Gastrocnemius medialis (tissue), 4 donors: ENCODE data around the gene ZNF878. TPM values are rescaled to one million over a fixed set of nuclear protein-coding genes. Genes with fewer than 3 reads are reported as not detected.

Experiments used
- ATAC-seq, 2 donors: fragments of 150-250 bp; one replicate each; pipeline ENCODE4 v1.9.1; 2016
- DNase-seq, 2 donors: peaks; one replicate each; pipeline ENCODE4 v3.0.0-alpha.2; 2019
- H3K27ac ChIP-seq, 4 donors: fragments of 200-600 bp; sonication (generic); 1 replicate in 1 of 4; 2 replicates in 3 of 4; pipeline ENCODE4 v1.5.1; 2016 to 2018; ENCODE audit warnings: mild to moderate bottlenecking in 2 of 4, moderate library complexity in 1 of 4
- H3K27me3 ChIP-seq, 3 donors: fragments of 200-600 bp; sonication (generic) in 2 of 3; 1 replicate in 1 of 3; 2 replicates in 2 of 3; pipeline versions ENCODE4 v1.5.1 to v1.6.0; 2016 to 2019; ENCODE audit warnings: mild to moderate bottlenecking in 1 of 3, moderate library complexity in 1 of 3
- H3K36me3 ChIP-seq, 2 donors: fragments of 200-600 bp; sonication (generic) in 1 of 2; one replicate each; pipeline ENCODE4 v1.5.1; 2017 to 2018
- H3K4me1 ChIP-seq, 2 donors: fragments of 200-600 bp; sonication (generic) in 1 of 2; one replicate each; pipeline ENCODE4 v1.5.1; 2016 to 2017; ENCODE audit warnings: mild to moderate bottlenecking in 2 of 2
- H3K4me3 ChIP-seq, 4 donors: fragments of 200-600 bp; sonication (generic) in 3 of 4; 1 replicate in 1 of 4; 2 replicates in 3 of 4; pipeline ENCODE4 v1.5.1; 2016 to 2019; ENCODE audit warnings: mild to moderate bottlenecking in 2 of 4
- H3K9me3 ChIP-seq, 3 donors: fragments of 200-600 bp; sonication (generic) in 2 of 3; 1 replicate in 1 of 3; 2 replicates in 2 of 3; pipeline ENCODE4 v1.5.1; 2016 to 2019
- CTCF ChIP-seq, 5 experiments: fragments of 450-650 bp in 3 of 5; fragments of 200-600 bp in 2 of 5; sonication (generic) in 2 of 5; IDR thresholded peaks in 4 of 5; conservative IDR thresholded peaks in 1 of 5; 1 replicate in 4 of 5; 2 replicates in 1 of 5; pipeline ENCODE4 v1.5.1; 2016 to 2019; ENCODE audit warnings: antibody characterized with exemption in 5 of 5, mild to moderate bottlenecking in 3 of 5, moderate library complexity in 3 of 5
- POLR2A ChIP-seq, 2 donors: fragments of 450-650 bp; IDR thresholded peaks; one replicate each; pipeline ENCODE4 v1.6.1; 2017; ENCODE audit warnings: antibody characterized with exemption in 2 of 2, mild to moderate bottlenecking in 2 of 2, moderate library complexity in 2 of 2
- in situ Hi-C, 4 donors: fragments of 200-750 bp; cut with MboI; loops; one replicate each; pipeline versions ENCODE4 v1.15.0 to v1.8.0; 2017; ENCODE audit warnings: low sequenced_read_pairs in 4 of 4
- intact Hi-C: fragments of 100-400 bp; cut with DNase I; formaldehyde crosslinking; loops from one replicate; pipeline ENCODE4 v1.15.1; 2023; ENCODE audit warnings: low total_unique reads
- total RNA-seq, 4 donors: library from RNA; depleted of rRNA; stranded (reverse); fragments of >200 nt; gene quantifications; one replicate each; pipeline versions ENCODE4 v1.1.0 to v1.2.3, GENCODE V29; 2016

ZNF878 gene
- total RNA-seq, result not detected

GRCh38 chr19:12052497-12053169, at the start of gene ZNF878:
TSS of gene ZNF878 (minus strand) at chr19:12052961. CDS start at chr19:12052801, 160 bp downstream.
- ATAC-seq (peak; percentile 92 to 93), DNase-seq (peak; percentile 70 to 72)
- Histone ChIP-seq H3K36me3 (no peaks in the 10 kb centered on the region), H3K27ac (peak within 1 kb of the TSS in 3 of 4 donors; percentile 22 to 64 (median 43)), H3K9me3 (no peaks in the 10 kb centered on the region), H3K27me3 (peaks cover 0 to 14% (median 10%) of the 10 kb centered on the region in 3 donors), H3K4me3 (peak within 1 kb of the TSS; percentile 56 to 92 (median 62)), H3K4me1 (no peaks in the 10 kb centered on the region)
- in situ Hi-C loops, result loop anchor here in 1 of 4 donors (10.0 kb wide), 1 partner anchor 92 kb away; the partner anchor contains the start of gene ZNF20
- peak; percentile 41 to 76 for TF ChIP-seq POLR2A (IDR thresholded peaks at IDR 0.05)
- TF ChIP-seq CTCF (IDR thresholded peaks at IDR 0.05 in 4 of 5, conservative IDR thresholded peaks at IDR 0.05 in 1 of 5), result no peak
- intact Hi-C loops, result no loop called here

GRCh38 chr19:12098040-12098439, 45.3 kb upstream of the ZNF878 start:
- in situ Hi-C loops (no loop called here), intact Hi-C loops (no loop called here)
- Histone ChIP-seq H3K4me3 (no peak overlapping the region), H3K9me3 (no peaks in the 10 kb centered on the region), H3K36me3 (peaks cover 0 to 4% of the 10 kb centered on the region in 2 donors), H3K27me3 (no peaks in the 10 kb centered on the region), H3K4me1 (no peaks in the 10 kb centered on the region), H3K27ac (no peak overlapping the region)
- no peak for TF ChIP-seq POLR2A (IDR thresholded peaks at IDR 0.05)
- no peak for TF ChIP-seq CTCF (IDR thresholded peaks at IDR 0.05 in 4 of 5, conservative IDR thresholded peaks at IDR 0.05 in 1 of 5)
- DNase-seq (no peak), ATAC-seq (no peak)

- ATAC-seq, result no peak
- Histone ChIP-seq H3K4me1 (no peaks in the 10 kb centered on the region), H3K27me3 (no peaks in the 10 kb centered on the region), H3K36me3 (peaks cover 0 to 4% of the 10 kb centered on the region in 2 donors), H3K27ac (no peak overlapping the region), H3K4me3 (no peak overlapping the region), H3K9me3 (no peaks in the 10 kb centered on the region)
- in situ Hi-C loops, result no loop called here
- intact Hi-C loops, result no loop called here
- DNase-seq, result no peak
- no peak for TF ChIP-seq CTCF (IDR thresholded peaks at IDR 0.05 in 4 of 5, conservative IDR thresholded peaks at IDR 0.05 in 1 of 5)
- no peak for TF ChIP-seq POLR2A (IDR thresholded peaks at IDR 0.05)
Observed at GRCh38 chr19:12095111-12095790, 42.5 kb upstream of the ZNF878 start.

- no peaks in the 10 kb centered on the region for H3K4me1 ChIP-seq
- in situ Hi-C loops (no loop called here), intact Hi-C loops (no loop called here)
- H3K4me3 ChIP-seq, result no peak overlapping the region
- H3K27ac ChIP-seq, result no peak overlapping the region
- DNase-seq (no peak), ATAC-seq (no peak)
- H3K9me3 ChIP-seq, result no peaks in the 10 kb centered on the region
- no peaks in the 10 kb centered on the region for H3K27me3 ChIP-seq
- peaks cover 0 to 4% of the 10 kb centered on the region in 2 donors for H3K36me3 ChIP-seq
- TF ChIP-seq CTCF (IDR thresholded peaks at IDR 0.05 in 4 of 5, conservative IDR thresholded peaks at IDR 0.05 in 1 of 5) (no peak), POLR2A (IDR thresholded peaks at IDR 0.05) (no peak)
Observed at GRCh38 chr19:12093777-12094176, 41.0 kb upstream of the ZNF878 start.
